BJ (cell line): ENCODE measurements around the gene FBLIM1. TPM values are rescaled to one million over a fixed set of nuclear protein-coding genes. Genes with fewer than 3 reads are reported as not detected.

Experiments used
- CTCF ChIA-PET: fragments of 350-600 bp; formaldehyde crosslinking; extraction: SDS; loops from one replicate; lab custom pipeline; 2021; ENCODE audit warnings: antibody characterized with exemption, inconsistent platforms; lab: Yijun Ruan, JAX
- POLR2A ChIA-PET: fragments of 300-600 bp; sonication (Branson Sonifier 250); formaldehyde crosslinking; extraction: SDS; loops from one replicate; lab custom pipeline; 2021; ENCODE audit warnings: antibody characterized with exemption; lab: Charles Lee
- DNase-seq: peaks from one replicate; pipeline ENCODE4 v3.0.0-alpha.2; 2011; ENCODE audit warnings: low read depth
- H3K27me3 ChIP-seq: 2 replicates; pipeline ENCODE4 v1.6.0; 2011; ENCODE audit warnings: low read length; ENCODE audit not compliant: control insufficient read depth, insufficient read depth
- H3K36me3 ChIP-seq: 2 replicates; pipeline ENCODE4 v1.5.1; 2011; ENCODE audit warnings: low read length; ENCODE audit not compliant: control insufficient read depth, insufficient read depth
- H3K4me3 ChIP-seq: 2 replicates; pipeline ENCODE4 v1.5.1; 2011; ENCODE audit warnings: low read depth, mild to moderate bottlenecking, control low read depth, low read length
- CTCF ChIP-seq: IDR thresholded peaks from 2 replicates; pipeline ENCODE4 v1.5.1; 2011; ENCODE audit warnings: low read depth, mild to moderate bottlenecking, control low read depth, inconsistent platforms, low read length, moderate library complexity; ENCODE audit not compliant: insufficient read depth
- polyA plus RNA-seq: library from polyadenylated mRNA; depleted of rRNA; stranded (reverse); fragments of >200 nt; gene quantifications from 2 replicates; pipeline ENCODE4 v1.2.3, GENCODE V29; 2011

Gene FBLIM1
- polyA plus RNA-seq, 1 experiment, result 254 TPM

- no peak for TF ChIP-seq CTCF
- no peak overlapping the region for H3K4me3 ChIP-seq
- POLR2A ChIA-PET, result interaction anchor here (0.6 kb wide), 1 partner anchor 18 kb away, joined by 3 read pairs; no protein-coding TSS in a partner anchor
- no peak for DNase-seq
- H3K27me3 ChIP-seq, result no peaks in the 10 kb centered on the region
- CTCF ChIA-PET, result interaction anchor here (1.2 to 1.7 kb wide), 2 partner anchors 13 to 14 kb away, joined by 3 to 6 read pairs; no protein-coding TSS in a partner anchor
- H3K36me3 ChIP-seq, result peaks cover 43% of the 10 kb centered on the region
Measured at GRCh38 chr1:15777909-15778707, 19.5 kb downstream of the FBLIM1 start.

- ChIA-PET POLR2A (no interaction called here), CTCF (no interaction called here)
- no peaks in the 10 kb centered on the region for H3K27me3 ChIP-seq
- peaks cover 26% of the 10 kb centered on the region for H3K36me3 ChIP-seq
- H3K4me3 ChIP-seq, result no peak overlapping the region
- no peak for DNase-seq
- TF ChIP-seq CTCF, result no peak
Measured at GRCh38 chr1:15785683-15786082, 27.1 kb downstream of the FBLIM1 start.

- POLR2A ChIA-PET, result no interaction called here
Measured at GRCh38 chr1:15786581-15786980, 28.0 kb downstream of the FBLIM1 start.

GRCh38 chr1:15788624-15789301 lies 30.2 kb downstream of the FBLIM1 start:
- DNase-seq, result no peak
- POLR2A ChIA-PET, result no interaction called here

More at GRCh38 chr1:15786581-15786980, 28.0 kb downstream of the FBLIM1 start:
- CTCF ChIA-PET, result interaction anchor here (0.6 kb wide), 1 partner anchor 1089 kb away, joined by 3 read pairs; no protein-coding TSS in a partner anchor
- Histone ChIP-seq H3K27me3 (no peaks in the 10 kb centered on the region), H3K4me3 (no peak overlapping the region), H3K36me3 (peaks cover 22% of the 10 kb centered on the region)
- no peak for TF ChIP-seq CTCF
- DNase-seq, result no peak

More at GRCh38 chr1:15788624-15789301, 30.2 kb downstream of the FBLIM1 start:
- no peaks in the 10 kb centered on the region for H3K27me3 ChIP-seq
- peaks cover 15% of the 10 kb centered on the region for H3K36me3 ChIP-seq
- no peak overlapping the region for H3K4me3 ChIP-seq
- TF ChIP-seq CTCF, result no peak
- CTCF ChIA-PET, result interaction anchor here (0.7 to 1.1 kb wide), 4 partner anchors 10 to 209 kb away, joined by 3 to 5 read pairs (median 3); no protein-coding TSS in a partner anchor
